Kidney epithelial cell (primary cell): ENCODE measurements around the gene ARGLU1. TPM values are rescaled to one million over a fixed set of nuclear protein-coding genes. Genes with fewer than 3 reads are reported as not detected.

Experiments used
- DNase-seq: peaks from one replicate; pipeline ENCODE4 v3.0.0-alpha.2; 2010; ENCODE audit warnings: low read depth
- H3K27me3 ChIP-seq: 2 replicates; pipeline ENCODE4 v1.6.0; 2011; ENCODE audit warnings: low read length; ENCODE audit not compliant: control insufficient read depth, insufficient read depth
- H3K36me3 ChIP-seq: 2 replicates; pipeline ENCODE4 v1.5.1; 2011; ENCODE audit warnings: low read length; ENCODE audit not compliant: control insufficient read depth, insufficient read depth
- H3K4me3 ChIP-seq: 2 replicates; pipeline ENCODE4 v1.5.1; 2011; ENCODE audit warnings: low read depth, mild to moderate bottlenecking, control low read depth, low read length
- total RNA-seq: library from RNA; depleted of rRNA; stranded (reverse); fragments of >200 nt; gene quantifications from 2 replicates; pipeline ENCODE4 v1.2.3, GENCODE V29; 2015
- TF ChIP-seq, protein P1 (sequence below): IDR thresholded peaks from 2 replicates; pipeline ENCODE4 v1.5.1; 2011; ENCODE audit warnings: mild to moderate bottlenecking, moderate library complexity, low read length, control low read depth, inconsistent platforms; ENCODE audit not compliant: insufficient read depth, poor library complexity, severe bottlenecking

Gene ARGLU1
- total RNA-seq, 1 donor from 2014 or later, result 50.1 TPM

- DNase-seq, result no peak
- no peaks in the 10 kb centered on the region for H3K36me3 ChIP-seq
- TF ChIP-seq, protein P1, sequence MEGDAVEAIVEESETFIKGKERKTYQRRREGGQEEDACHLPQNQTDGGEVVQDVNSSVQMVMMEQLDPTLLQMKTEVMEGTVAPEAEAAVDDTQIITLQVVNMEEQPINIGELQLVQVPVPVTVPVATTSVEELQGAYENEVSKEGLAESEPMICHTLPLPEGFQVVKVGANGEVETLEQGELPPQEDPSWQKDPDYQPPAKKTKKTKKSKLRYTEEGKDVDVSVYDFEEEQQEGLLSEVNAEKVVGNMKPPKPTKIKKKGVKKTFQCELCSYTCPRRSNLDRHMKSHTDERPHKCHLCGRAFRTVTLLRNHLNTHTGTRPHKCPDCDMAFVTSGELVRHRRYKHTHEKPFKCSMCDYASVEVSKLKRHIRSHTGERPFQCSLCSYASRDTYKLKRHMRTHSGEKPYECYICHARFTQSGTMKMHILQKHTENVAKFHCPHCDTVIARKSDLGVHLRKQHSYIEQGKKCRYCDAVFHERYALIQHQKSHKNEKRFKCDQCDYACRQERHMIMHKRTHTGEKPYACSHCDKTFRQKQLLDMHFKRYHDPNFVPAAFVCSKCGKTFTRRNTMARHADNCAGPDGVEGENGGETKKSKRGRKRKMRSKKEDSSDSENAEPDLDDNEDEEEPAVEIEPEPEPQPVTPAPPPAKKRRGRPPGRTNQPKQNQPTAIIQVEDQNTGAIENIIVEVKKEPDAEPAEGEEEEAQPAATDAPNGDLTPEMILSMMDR, result no peak
- peaks cover 2% of the 10 kb centered on the region for H3K27me3 ChIP-seq
- no peak overlapping the region for H3K4me3 ChIP-seq
Observed at GRCh38 chr13:106599875-106600797, 32.2 kb upstream of the ARGLU1 start.

DNA sequence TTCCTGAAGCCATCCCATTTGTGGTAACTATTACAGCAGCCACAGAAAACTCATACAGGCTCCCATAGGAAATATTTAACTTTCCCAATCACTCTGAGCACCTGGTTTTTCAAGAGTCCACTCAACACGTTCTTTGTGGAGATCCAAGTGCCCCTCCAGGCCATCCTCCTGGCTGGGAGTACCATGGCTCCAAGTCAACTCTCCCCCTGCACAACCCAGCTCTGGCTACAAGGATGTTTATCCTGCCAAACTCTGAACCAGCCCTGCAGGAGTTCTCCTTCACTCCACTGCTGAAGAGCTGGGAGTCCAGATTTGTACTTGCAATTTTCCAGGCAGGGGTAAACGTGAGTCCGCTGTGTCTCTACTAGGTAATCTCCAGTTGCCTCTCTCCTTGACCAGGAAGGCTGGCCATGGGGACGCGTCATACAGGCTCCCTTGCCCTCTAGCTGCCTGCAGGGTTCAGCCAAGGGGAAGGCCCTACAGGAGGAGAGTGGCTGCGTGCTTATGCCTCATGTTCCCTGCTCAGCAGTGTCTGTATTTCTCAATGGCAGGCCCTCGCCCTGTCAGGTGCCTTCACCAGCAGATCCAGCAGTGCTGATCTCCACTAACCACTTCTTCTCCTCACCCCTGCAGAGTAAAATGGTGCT lies 29.9 kb upstream of the ARGLU1 start:
- TF ChIP-seq, protein P1, result no peak
- peaks cover 2% of the 10 kb centered on the region for H3K27me3 ChIP-seq
- no peak for DNase-seq
- H3K36me3 ChIP-seq, result no peaks in the 10 kb centered on the region
- no peak overlapping the region for H3K4me3 ChIP-seq

GRCh38 chr13:106597186-106597585 lies 29.2 kb upstream of the ARGLU1 start:
- DNase-seq, result no peak
- peaks cover 2% of the 10 kb centered on the region for H3K27me3 ChIP-seq
- TF ChIP-seq, protein P1, result no peak
- H3K4me3 ChIP-seq, result no peak overlapping the region
- no peaks in the 10 kb centered on the region for H3K36me3 ChIP-seq

GRCh38 chr13:106596275-106596937 lies 28.5 kb upstream of the ARGLU1 start:
- H3K27me3 ChIP-seq, result peaks cover 2% of the 10 kb centered on the region
- TF ChIP-seq, protein P1, result no peak

DNA sequence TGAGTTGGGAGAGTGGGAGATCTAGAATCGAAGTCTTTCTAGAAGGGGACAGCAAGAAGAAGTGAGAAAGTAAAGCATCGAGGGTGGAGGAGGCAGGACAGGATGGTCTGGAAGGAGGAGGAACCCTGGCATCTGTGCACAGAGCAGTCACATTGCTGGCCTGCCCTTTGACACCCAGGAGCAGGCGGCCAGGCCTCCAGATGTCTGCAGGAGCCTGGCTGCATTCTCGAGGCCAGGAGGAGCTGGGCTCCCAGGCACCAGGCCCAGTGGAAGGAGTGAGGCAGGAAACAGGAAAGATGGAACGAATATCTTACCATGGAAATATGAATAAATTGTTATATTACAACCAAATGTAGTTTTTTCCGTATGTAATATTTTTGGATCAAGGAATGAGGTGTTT lies 27.7 kb upstream of the ARGLU1 start:
- TF ChIP-seq, protein P1, result no peak
- H3K4me3 ChIP-seq, result no peak overlapping the region
- peaks cover 2% of the 10 kb centered on the region for H3K27me3 ChIP-seq
- no peaks in the 10 kb centered on the region for H3K36me3 ChIP-seq
- DNase-seq, result no peak

More at GRCh38 chr13:106596275-106596937, 28.5 kb upstream of the ARGLU1 start:
- Histone ChIP-seq H3K36me3 (no peaks in the 10 kb centered on the region), H3K4me3 (no peak overlapping the region)
- DNase-seq, result no peak
